Caco-2 (cell line): ENCODE results near the gene SLC25A34. TPM values are rescaled to one million over a fixed set of nuclear protein-coding genes. Genes with fewer than 3 reads are reported as not detected.

Experiments
- BruUV-seq: library from RNA; stranded (reverse); fragments of 400-500 nt; replicated peaks from 2 replicates; lab custom pipeline; 2021; lab: Mats Ljungman, UMichigan
- CTCF ChIA-PET: fragments of 300-600 bp; sonication (Branson Sonifier 250); formaldehyde crosslinking; loops from one replicate; lab custom pipeline; 2022; ENCODE audit warnings: antibody characterized with exemption; lab: Charles Lee
- POLR2A ChIA-PET: fragments of 300-600 bp; sonication (Branson Sonifier 250); formaldehyde crosslinking; loops from one replicate; lab custom pipeline; 2022; ENCODE audit warnings: antibody characterized with exemption; lab: Charles Lee
- DNase-seq, 2 experiments: peaks; one replicate each; pipeline versions ENCODE4 v3.0.0 to v3.0.0-alpha.2; 2020 to 2022
- H3K27me3 ChIP-seq: replicated peaks from 2 replicates; pipeline ENCODE4 v1.6.0; 2011; ENCODE audit warnings: low read length; ENCODE audit not compliant: control insufficient read depth, insufficient read depth
- H3K36me3 ChIP-seq: 2 replicates; pipeline ENCODE4 v1.5.1; 2011; ENCODE audit warnings: low read length; ENCODE audit not compliant: control insufficient read depth, insufficient read depth
- H3K4me1 ChIP-seq: fragments of 250-450 bp; sonication (Bioruptor Pico); 2 replicates; pipeline ENCODE4 v1.5.1; 2020; ENCODE audit warnings: mild to moderate bottlenecking
- H3K4me3 ChIP-seq: 2 replicates; pipeline ENCODE4 v1.5.1; 2011; ENCODE audit warnings: low read depth, mild to moderate bottlenecking, control low read depth, low read length
- H3K9me3 ChIP-seq: fragments of 250-450 bp; sonication (Bioruptor Pico); 2 replicates; pipeline ENCODE4 v1.5.1; 2020; ENCODE audit warnings: mild to moderate bottlenecking, moderate library complexity
- H3K27ac Mint-ChIP-seq: one replicate; pipeline ENCODE4 v1.8.0; 2022; ENCODE audit warnings: mixed read lengths; ENCODE audit not compliant: unreplicated experiment
- H3K27me3 Mint-ChIP-seq: one replicate; pipeline ENCODE4 v1.8.0; 2022; ENCODE audit warnings: mixed read lengths; ENCODE audit not compliant: insufficient read depth, unreplicated experiment
- H3K36me3 Mint-ChIP-seq: one replicate; pipeline ENCODE4 v1.8.0; 2022; ENCODE audit warnings: mild to moderate bottlenecking, mixed read lengths; ENCODE audit not compliant: insufficient read depth, unreplicated experiment
- H3K4me1 Mint-ChIP-seq: one replicate; pipeline ENCODE4 v1.8.0; 2022; ENCODE audit warnings: low read depth, mixed read lengths; ENCODE audit not compliant: unreplicated experiment
- H3K4me3 Mint-ChIP-seq: one replicate; pipeline ENCODE4 v1.8.0; 2022; ENCODE audit warnings: mild to moderate bottlenecking, moderate library complexity, mixed read lengths; ENCODE audit not compliant: unreplicated experiment
- H3K9me3 Mint-ChIP-seq: one replicate; pipeline ENCODE4 v1.8.0; 2022; ENCODE audit warnings: mixed read lengths; ENCODE audit not compliant: unreplicated experiment
- CTCF ChIP-seq, 2 experiments: fragments of 200-600 bp in 1 of 2; IDR thresholded peaks; 1 replicate in 1 of 2; 2 replicates in 1 of 2; pipeline versions ENCODE4 v1.5.1 to v1.8.0; 2011 to 2022; ENCODE audit warnings: antibody characterized with exemption in 1 of 2, control low read depth in 1 of 2, inconsistent platforms in 1 of 2, low read depth in 1 of 2, low read length in 1 of 2, mild to moderate bottlenecking in 1 of 2, moderate library complexity in 1 of 2; ENCODE audit not compliant: insufficient read depth in 1 of 2, severe bottlenecking in 1 of 2, unreplicated experiment in 1 of 2
- intact Hi-C: fragments of 100-400 bp; cut with micrococcal nuclease; formaldehyde crosslinking; loops from one replicate; pipeline ENCODE4 v1.10.0; 2022; ENCODE audit not compliant: unreplicated experiment
- total RNA-seq: library from RNA; stranded (reverse); gene quantifications from 2 replicates; pipeline ENCODE4 v1.2.3, GENCODE V29; 2022

The SLC25A34 gene
- total RNA-seq, 1 experiment from 2014 or later: 1.1 TPM

GRCh38 chr1:15717418-15718125 is 18.5 kb upstream of the SLC25A34 start:
- H3K27ac Mint-ChIP-seq: no peak overlapping the region
- intact Hi-C loops: no loop called here
- no peak overlapping the region for H3K4me3 Mint-ChIP-seq
- no peaks in the 10 kb centered on the region for H3K27me3 ChIP-seq
- ChIA-PET CTCF (no interaction called here), POLR2A (no interaction called here)
- no TSS peak for BruUV-seq
- TF ChIP-seq CTCF (IDR thresholded peaks at IDR 0.05; ENCODE audit: insufficient read depth in 1 of 2, low read depth in 1 of 2, low read length in 1 of 2, severe bottlenecking in 1 of 2, unreplicated experiment in 1 of 2): no peak
- H3K4me1 ChIP-seq: no peaks in the 10 kb centered on the region
- H3K4me1 Mint-ChIP-seq: no peaks in the 10 kb centered on the region
- no peaks in the 10 kb centered on the region for H3K9me3 ChIP-seq
- no peak overlapping the region for H3K4me3 ChIP-seq
- H3K9me3 Mint-ChIP-seq: no peaks in the 10 kb centered on the region
- H3K36me3 ChIP-seq: no peaks in the 10 kb centered on the region
- DNase-seq: no peak
- no peaks in the 10 kb centered on the region for H3K27me3 Mint-ChIP-seq
- peaks cover 33% of the 10 kb centered on the region for H3K36me3 Mint-ChIP-seq

DNA sequence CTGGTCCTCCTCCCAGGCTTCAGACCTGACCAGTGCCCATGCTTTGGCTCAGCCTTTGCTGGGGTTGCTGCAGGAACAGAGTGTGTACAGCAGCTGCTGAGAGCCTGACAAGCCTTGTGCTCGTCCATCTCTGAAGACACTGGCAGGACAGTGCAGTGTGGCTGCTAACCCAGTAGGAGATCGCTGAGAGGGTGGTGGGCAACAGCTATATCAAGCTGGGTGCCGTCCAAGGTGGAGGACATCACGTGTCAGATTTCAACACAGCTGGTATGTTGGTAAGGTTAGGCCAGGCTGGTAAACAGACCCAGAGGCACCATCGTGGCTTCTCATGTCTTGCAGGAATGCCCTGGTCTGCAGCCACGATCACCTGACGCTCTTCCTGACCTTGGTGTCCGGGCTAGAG is 17.9 kb upstream of the SLC25A34 start:
- Histone ChIP-seq H3K9me3 (no peaks in the 10 kb centered on the region), H3K4me3 (no peak overlapping the region), H3K4me1 (no peaks in the 10 kb centered on the region), H3K27me3 (no peaks in the 10 kb centered on the region), H3K36me3 (no peaks in the 10 kb centered on the region)
- ChIA-PET POLR2A (interaction anchor here (0.6 kb wide), 1 partner anchor 115 kb away, joined by 6 read pairs; no protein-coding TSS in a partner anchor), CTCF (no interaction called here)
- intact Hi-C loops: no loop called here
- Mint-ChIP-seq H3K4me1 (no peaks in the 10 kb centered on the region), H3K4me3 (no peak overlapping the region), H3K27ac (no peak overlapping the region), H3K9me3 (no peaks in the 10 kb centered on the region), H3K36me3 (peaks cover 33% of the 10 kb centered on the region), H3K27me3 (no peaks in the 10 kb centered on the region)
- no peak for TF ChIP-seq CTCF (IDR thresholded peaks at IDR 0.05; ENCODE audit: insufficient read depth in 1 of 2, low read depth in 1 of 2, low read length in 1 of 2, severe bottlenecking in 1 of 2, unreplicated experiment in 1 of 2)
- no TSS peak for BruUV-seq
- no peak for DNase-seq

DNA sequence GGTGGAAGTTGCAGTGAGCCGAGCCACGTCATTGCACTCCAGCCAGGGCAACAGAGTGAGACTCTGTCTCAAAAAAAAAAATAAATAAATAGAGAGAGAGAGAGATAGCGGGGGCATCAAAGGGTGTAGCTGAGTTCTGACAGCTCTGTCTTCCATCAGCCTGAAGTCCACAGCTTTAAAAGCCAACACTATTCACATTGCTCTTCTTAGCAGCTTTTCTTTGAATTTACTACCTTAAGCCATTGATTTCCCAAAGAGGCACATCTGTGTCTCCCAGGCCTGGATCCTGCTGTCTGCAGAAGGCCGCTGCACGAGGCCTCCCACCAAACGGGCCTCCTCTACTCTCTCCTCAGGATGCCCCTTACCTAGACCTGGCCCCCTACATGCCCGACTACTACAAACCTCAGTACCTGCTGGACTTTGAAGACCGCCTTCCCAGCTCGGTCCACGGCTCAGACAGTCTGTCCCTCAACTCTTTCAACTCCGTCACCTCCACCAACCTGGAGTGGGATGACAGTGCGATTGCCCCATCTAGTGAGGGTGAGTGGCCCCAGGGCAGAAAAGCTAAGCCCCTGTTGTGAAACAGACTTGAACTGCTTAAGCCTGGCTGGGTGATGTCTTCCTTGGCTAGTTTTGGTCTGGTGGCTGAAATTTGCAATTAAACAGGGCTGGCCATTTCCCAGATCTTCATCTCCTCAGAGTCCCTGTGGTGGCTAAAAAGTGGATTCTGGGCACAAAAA is 16.5 kb upstream of the SLC25A34 start:
- peak in 1 of 2 experiments; percentile 59 for DNase-seq
- Histone ChIP-seq H3K36me3 (no peaks in the 10 kb centered on the region; the same call in 1 of the 2 replicates), H3K4me1 (no peaks in the 10 kb centered on the region), H3K27me3 (no peaks in the 10 kb centered on the region), H3K9me3 (no peaks in the 10 kb centered on the region), H3K4me3 (no peak overlapping the region)
- Mint-ChIP-seq H3K27ac (peak overlapping the region; percentile 63), H3K4me1 (no peaks in the 10 kb centered on the region), H3K4me3 (no peak overlapping the region), H3K36me3 (peaks cover 32% of the 10 kb centered on the region), H3K9me3 (no peaks in the 10 kb centered on the region), H3K27me3 (no peaks in the 10 kb centered on the region)
- ChIA-PET CTCF (no interaction called here), POLR2A (no interaction called here)
- TF ChIP-seq CTCF (IDR thresholded peaks at IDR 0.05; ENCODE audit: insufficient read depth in 1 of 2, low read depth in 1 of 2, low read length in 1 of 2, severe bottlenecking in 1 of 2, unreplicated experiment in 1 of 2): peak in 1 of 2 experiments; percentile 17
- no TSS peak for BruUV-seq
- intact Hi-C loops: no loop called here
